ENCODE data around the gene OGG1. TPM values are rescaled to one million over a fixed set of nuclear protein-coding genes. Genes with fewer than 3 reads are reported as not detected.
A peak's percentile ranks its signal among the peaks of the same experiment; 100 is the strongest.

OGG1 gene
- total RNA-seq, 2 donors from 2014 or later = 10.8 to 12.2 TPM

- no peak for DNase-seq (ENCODE audit: low spot score)
- Histone ChIP-seq H3K4me3 (peak within 1 kb of the TSS in 1 of 2 donors; percentile 40), H3K9me3 (no peaks in the 10 kb centered on the region), H3K4me1 (peaks cover 0 to 20% of the 10 kb centered on the region in 2 donors), H3K27ac (no peak within 1 kb of the TSS), H3K36me3 (peaks cover 27% of the 10 kb centered on the region), H3K27me3 (peaks cover 0 to 3% of the 10 kb centered on the region in 2 donors)
- TF ChIP-seq CTCF (IDR thresholded peaks at IDR 0.05) = no peak
Observed at GRCh38 chr3:9703736-9704346, 45.9 kb upstream of the OGG1 start, which contains the start of gene CPNE9. Gene CPNE9, plus strand, starts transcription at chr3:9703833. Its CDS starts 164 bp downstream, at chr3:9703997.

GRCh38 chr3:9704347-9705322, 45.1 kb upstream of the OGG1 start:
- H3K4me1 ChIP-seq = peaks cover 0 to 20% of the 10 kb centered on the region in 2 donors
- no peak for DNase-seq (ENCODE audit: low spot score)
- no peak overlapping the region for H3K27ac ChIP-seq
- peaks cover 0 to 3% of the 10 kb centered on the region in 2 donors for H3K27me3 ChIP-seq
- peak overlapping the region in 1 of 2 donors; percentile 40 for H3K4me3 ChIP-seq
- no peak for TF ChIP-seq CTCF (IDR thresholded peaks at IDR 0.05)
- H3K36me3 ChIP-seq = peaks cover 23% of the 10 kb centered on the region
- no peaks in the 10 kb centered on the region for H3K9me3 ChIP-seq

- Histone ChIP-seq H3K4me3 (no peak overlapping the region), H3K4me1 (no peaks in the 10 kb centered on the region), H3K27ac (no peak overlapping the region), H3K27me3 (no peaks in the 10 kb centered on the region), H3K36me3 (no peaks in the 10 kb centered on the region), H3K9me3 (no peaks in the 10 kb centered on the region)
- no peak for TF ChIP-seq CTCF (IDR thresholded peaks at IDR 0.05)
- no peak for DNase-seq (ENCODE audit: low spot score)
Observed at GRCh38 chr3:9710174-9710739, 39.5 kb upstream of the OGG1 start.

- no peaks in the 10 kb centered on the region for H3K4me1 ChIP-seq
- no peaks in the 10 kb centered on the region for H3K9me3 ChIP-seq
- no peak for TF ChIP-seq CTCF (IDR thresholded peaks at IDR 0.05)
- H3K4me3 ChIP-seq = no peak overlapping the region
- H3K27ac ChIP-seq = no peak overlapping the region
- DNase-seq (ENCODE audit: low spot score) = no peak
- no peaks in the 10 kb centered on the region for H3K27me3 ChIP-seq
- H3K36me3 ChIP-seq = no peaks in the 10 kb centered on the region
Observed at GRCh38 chr3:9712415-9712814, 37.3 kb upstream of the OGG1 start.

- H3K9me3 ChIP-seq = no peaks in the 10 kb centered on the region
- no peaks in the 10 kb centered on the region for H3K36me3 ChIP-seq
- H3K4me1 ChIP-seq = no peaks in the 10 kb centered on the region
- H3K27me3 ChIP-seq = no peaks in the 10 kb centered on the region
- H3K27ac ChIP-seq = no peak overlapping the region
- no peak overlapping the region for H3K4me3 ChIP-seq
- no peak for TF ChIP-seq CTCF (IDR thresholded peaks at IDR 0.05)
- no peak for DNase-seq (ENCODE audit: low spot score)
Observed at GRCh38 chr3:9713142-9713541, 36.6 kb upstream of the OGG1 start.
